ENCODE results near the gene RPP25L. TPM values are rescaled to one million over a fixed set of nuclear protein-coding genes. Genes with fewer than 3 reads are reported as not detected.

Gene RPP25L
- total RNA-seq, 1 experiment from 2014 or later = 51.1 TPM

DNA sequence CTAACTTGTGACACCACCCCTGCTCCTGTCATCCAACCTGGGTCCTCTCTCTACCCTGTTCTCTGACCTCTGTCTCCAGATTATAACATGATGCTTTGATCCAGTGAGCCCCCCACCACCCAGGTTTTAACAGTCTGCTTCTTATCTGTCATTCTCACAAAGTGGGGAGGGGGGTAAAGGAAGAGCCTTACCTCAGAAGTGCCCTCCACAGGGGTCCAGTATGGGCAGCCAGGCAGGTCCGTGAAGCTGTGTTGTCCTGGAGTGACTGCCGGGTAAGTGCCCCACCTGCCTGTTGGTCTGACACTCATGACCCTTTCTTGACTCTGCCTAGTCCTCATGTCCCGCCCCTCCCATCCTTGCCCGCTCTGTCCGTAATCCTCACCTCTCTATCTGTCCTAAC lies 43.5 kb upstream of the RPP25L start:
- no peak for ATAC-seq
- Histone ChIP-seq H3K27ac (ENCODE audit: low read depth, low read length) (no peak overlapping the region), H3K36me3 (ENCODE audit: control insufficient read depth in 1 of 2, insufficient read depth in 2 of 2, low read length in 2 of 2) (no peaks in the 10 kb centered on the region), H3K79me2 (ENCODE audit: insufficient read depth, low read length) (no peaks in the 10 kb centered on the region), H4K20me1 (ENCODE audit: insufficient read depth) (no peaks in the 10 kb centered on the region), H2AFZ (ENCODE audit: low read depth, low read length, poor library complexity, severe bottlenecking) (no peak overlapping the region), H3K9me2 (ENCODE audit: insufficient read depth) (no peaks in the 10 kb centered on the region), H3K9ac (ENCODE audit: low read length) (no peak overlapping the region), H3K27me3 (ENCODE audit: insufficient read depth, low read length) (no peaks in the 10 kb centered on the region), H3K4me1 (ENCODE audit: control insufficient read depth in 1 of 2, insufficient read depth in 2 of 2, low read length in 2 of 2) (peaks cover 15 to 40% of the 10 kb centered on the region in 2 experiments), H3K4me2 (ENCODE audit: low read length) (no peak overlapping the region), H3K9me3 (ENCODE audit: control insufficient read depth in 1 of 2, insufficient read depth in 1 of 2, low read depth in 1 of 2, low read length in 2 of 2) (no peaks in the 10 kb centered on the region), H3K4me3 (replicated peaks in 1 of 2; ENCODE audit: low read depth in 1 of 2, low read length in 2 of 2) (no peak overlapping the region)
- no peak for DNase-seq (ENCODE audit: low read depth, low spot score)
- TF ChIP-seq EZH2phosphoT487 (IDR thresholded peaks at IDR 0.05; ENCODE audit: borderline replicate concordance) (no peak), SP1 (IDR thresholded peaks at IDR 0.05; ENCODE audit: low read depth) (no peak), SIN3A (IDR thresholded peaks at IDR 0.05; ENCODE audit: low read depth) (no peak), SRF (IDR thresholded peaks at IDR 0.05; ENCODE audit: low read depth) (no peak), TCF7L2 (IDR thresholded peaks at IDR 0.05; ENCODE audit: borderline replicate concordance, extremely low read depth, insufficient read depth, insufficient read length) (no peak), ELF1 (IDR thresholded peaks at IDR 0.05; ENCODE audit: borderline replicate concordance, low read depth) (no peak)
- ChIA-PET RAD21 (ENCODE audit: low non-redundant PET in 1 of 2, low total read pairs in 2 of 2, uncharacterized antibody in 2 of 2, unreplicated experiment in 2 of 2) (no interaction called here), CTCF (no interaction called here), POLR2A (no interaction called here)
- no TSS peak for BruUV-seq (replicated peaks)
- intact Hi-C loops (cut with micrococcal nuclease) = no loop called here

DNA sequence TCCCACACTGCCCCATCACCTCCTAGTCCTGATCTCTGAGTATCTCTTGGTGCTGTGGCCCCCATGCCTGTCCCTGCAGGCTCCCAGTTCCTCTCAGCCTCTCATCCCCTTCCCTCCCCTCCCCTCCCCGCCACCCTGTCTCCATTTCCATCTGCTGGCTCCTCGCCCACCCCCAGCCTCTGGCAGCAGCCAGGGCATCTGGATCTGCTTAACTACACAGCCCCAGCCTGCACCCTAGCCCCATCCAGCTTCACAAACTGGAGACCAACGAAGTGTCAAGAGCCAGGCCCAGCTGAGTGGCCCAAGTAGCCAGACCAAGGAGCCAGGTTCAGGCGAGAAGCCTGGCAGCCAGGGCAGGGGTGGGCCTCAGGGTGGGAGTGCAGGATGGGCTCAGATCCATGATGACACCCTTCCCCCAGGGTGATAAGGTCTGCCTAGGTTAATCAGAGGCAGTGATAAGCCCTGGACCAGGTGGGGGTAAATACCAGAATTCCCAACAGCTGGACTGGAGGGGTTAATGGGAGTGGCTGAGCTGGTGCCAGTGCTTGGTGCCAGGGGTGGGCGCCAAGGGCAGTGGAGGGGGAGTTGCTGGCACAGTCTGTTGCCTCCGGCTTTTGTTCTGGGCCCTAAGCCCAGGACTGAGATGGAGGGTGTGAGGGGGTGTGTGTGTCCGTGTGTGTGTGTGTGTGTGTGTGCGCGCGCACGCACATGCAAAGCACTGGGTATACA lies 42.6 kb upstream of the RPP25L start:
- ATAC-seq = no peak
- H4K20me1 ChIP-seq (ENCODE audit: insufficient read depth) = no peaks in the 10 kb centered on the region
- POLR2A ChIA-PET = no interaction called here

More for the DNA sequence above, 42.6 kb upstream of the RPP25L start:
- BruUV-seq (replicated peaks) = no TSS peak
- H3K4me1 ChIP-seq (ENCODE audit: control insufficient read depth in 1 of 2, insufficient read depth in 2 of 2, low read length in 2 of 2) = peaks cover 15 to 34% of the 10 kb centered on the region in 2 experiments
- H2AFZ ChIP-seq (ENCODE audit: low read depth, low read length, poor library complexity, severe bottlenecking) = no peak overlapping the region
- TF ChIP-seq TCF7L2 (IDR thresholded peaks at IDR 0.05; ENCODE audit: borderline replicate concordance, extremely low read depth, insufficient read depth, insufficient read length) = no peak
- TF ChIP-seq, protein P1, sequence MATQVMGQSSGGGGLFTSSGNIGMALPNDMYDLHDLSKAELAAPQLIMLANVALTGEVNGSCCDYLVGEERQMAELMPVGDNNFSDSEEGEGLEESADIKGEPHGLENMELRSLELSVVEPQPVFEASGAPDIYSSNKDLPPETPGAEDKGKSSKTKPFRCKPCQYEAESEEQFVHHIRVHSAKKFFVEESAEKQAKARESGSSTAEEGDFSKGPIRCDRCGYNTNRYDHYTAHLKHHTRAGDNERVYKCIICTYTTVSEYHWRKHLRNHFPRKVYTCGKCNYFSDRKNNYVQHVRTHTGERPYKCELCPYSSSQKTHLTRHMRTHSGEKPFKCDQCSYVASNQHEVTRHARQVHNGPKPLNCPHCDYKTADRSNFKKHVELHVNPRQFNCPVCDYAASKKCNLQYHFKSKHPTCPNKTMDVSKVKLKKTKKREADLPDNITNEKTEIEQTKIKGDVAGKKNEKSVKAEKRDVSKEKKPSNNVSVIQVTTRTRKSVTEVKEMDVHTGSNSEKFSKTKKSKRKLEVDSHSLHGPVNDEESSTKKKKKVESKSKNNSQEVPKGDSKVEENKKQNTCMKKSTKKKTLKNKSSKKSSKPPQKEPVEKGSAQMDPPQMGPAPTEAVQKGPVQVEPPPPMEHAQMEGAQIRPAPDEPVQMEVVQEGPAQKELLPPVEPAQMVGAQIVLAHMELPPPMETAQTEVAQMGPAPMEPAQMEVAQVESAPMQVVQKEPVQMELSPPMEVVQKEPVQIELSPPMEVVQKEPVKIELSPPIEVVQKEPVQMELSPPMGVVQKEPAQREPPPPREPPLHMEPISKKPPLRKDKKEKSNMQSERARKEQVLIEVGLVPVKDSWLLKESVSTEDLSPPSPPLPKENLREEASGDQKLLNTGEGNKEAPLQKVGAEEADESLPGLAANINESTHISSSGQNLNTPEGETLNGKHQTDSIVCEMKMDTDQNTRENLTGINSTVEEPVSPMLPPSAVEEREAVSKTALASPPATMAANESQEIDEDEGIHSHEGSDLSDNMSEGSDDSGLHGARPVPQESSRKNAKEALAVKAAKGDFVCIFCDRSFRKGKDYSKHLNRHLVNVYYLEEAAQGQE (IDR thresholded peaks at IDR 0.05; ENCODE audit: low read depth) = no peak
- TF ChIP-seq, protein P2, sequence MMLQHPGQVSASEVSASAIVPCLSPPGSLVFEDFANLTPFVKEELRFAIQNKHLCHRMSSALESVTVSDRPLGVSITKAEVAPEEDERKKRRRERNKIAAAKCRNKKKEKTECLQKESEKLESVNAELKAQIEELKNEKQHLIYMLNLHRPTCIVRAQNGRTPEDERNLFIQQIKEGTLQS (IDR thresholded peaks at IDR 0.05) = no peak
- no peak for TF ChIP-seq EGR1 (IDR thresholded peaks at IDR 0.05; ENCODE audit: low read depth)
- no peak overlapping the region for H3K4me3 ChIP-seq (replicated peaks in 1 of 2; ENCODE audit: low read depth in 1 of 2, low read length in 2 of 2)
- H3K9ac ChIP-seq (ENCODE audit: low read length) = no peak overlapping the region
- DNase-seq (ENCODE audit: low read depth, low spot score) = no peak
- H3K27me3 ChIP-seq (ENCODE audit: insufficient read depth, low read length) = no peaks in the 10 kb centered on the region
- H3K36me3 ChIP-seq (ENCODE audit: control insufficient read depth in 1 of 2, insufficient read depth in 2 of 2, low read length in 2 of 2) = peaks cover 0 to 4% of the 10 kb centered on the region in 2 experiments; a peak in 1 of 4 replicates
- H3K27ac ChIP-seq (ENCODE audit: low read depth, low read length) = no peak overlapping the region
- no peaks in the 10 kb centered on the region for H3K79me2 ChIP-seq (ENCODE audit: insufficient read depth, low read length)
- no peaks in the 10 kb centered on the region for H3K9me3 ChIP-seq (ENCODE audit: control insufficient read depth in 1 of 2, insufficient read depth in 1 of 2, low read depth in 1 of 2, low read length in 2 of 2)
- ChIA-PET RAD21 (ENCODE audit: low non-redundant PET in 1 of 2, low total read pairs in 2 of 2, uncharacterized antibody in 2 of 2, unreplicated experiment in 2 of 2) (no interaction called here), CTCF (no interaction called here)
- intact Hi-C loops (cut with micrococcal nuclease) = no loop called here
- no peak overlapping the region for H3K4me2 ChIP-seq (ENCODE audit: low read length)
- H3K9me2 ChIP-seq (ENCODE audit: insufficient read depth) = no peaks in the 10 kb centered on the region

Data from HCT116 (cell line).